GM18498 (cell line): ENCODE data around the gene RAB28.

Experiments used
- ATAC-seq: cut with Tn5 transposase; IDR thresholded peaks from one replicate; pipeline ENCODE4 v1.9.1; 2021; ENCODE audit warnings: mild to moderate bottlenecking, moderate library complexity; ENCODE audit not compliant: unreplicated experiment

RAB28 gene

DNA sequence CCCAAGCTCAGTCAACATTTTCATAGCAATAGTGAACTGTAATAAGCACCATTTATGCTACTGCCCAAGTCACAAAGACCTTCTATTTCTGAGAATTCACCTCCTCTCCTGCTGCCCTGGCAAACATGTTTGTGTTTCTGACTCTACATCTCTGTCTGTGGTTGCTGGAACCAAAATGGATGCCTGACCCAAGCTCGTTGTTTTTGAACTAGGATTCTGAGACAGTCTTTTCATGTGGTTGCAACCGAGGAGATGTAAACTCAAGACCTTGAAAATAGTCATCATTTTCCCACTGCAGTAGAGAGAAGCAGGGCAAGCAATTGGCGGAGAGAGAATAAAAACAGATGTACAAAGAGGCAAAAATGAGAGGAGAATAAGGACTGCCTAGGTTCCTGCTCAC is 160.2 kb downstream of the RAB28 start:
- ATAC-seq: no peak

DNA sequence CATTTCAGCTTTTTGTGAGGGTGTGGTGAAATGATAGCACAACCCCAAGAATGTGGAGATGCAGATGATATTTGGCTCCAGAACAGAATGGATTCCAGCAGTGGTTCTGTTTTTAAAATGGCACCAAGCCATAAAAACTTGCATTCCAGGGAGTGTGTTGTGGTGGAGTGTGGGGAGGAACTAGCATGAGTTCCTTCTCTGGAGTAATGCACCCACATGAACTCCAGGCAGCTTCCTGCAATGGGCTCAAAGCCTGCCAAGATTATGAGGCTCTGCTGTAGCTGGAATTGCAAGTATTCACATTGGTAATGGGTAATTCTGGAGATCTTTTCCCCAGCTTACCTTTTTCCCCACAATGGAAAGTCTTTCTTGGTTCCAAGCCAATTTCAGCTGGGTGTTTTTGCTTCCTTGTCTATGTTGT is 161.4 kb downstream of the RAB28 start:
- no peak for ATAC-seq
